SH-SY5Y (cell line): ENCODE results near the gene ATF3.

Source experiments
- GATA2 ChIP-seq: IDR thresholded peaks from 2 replicates; pipeline ENCODE4 v1.6.1; 2011; ENCODE audit warnings: mild to moderate bottlenecking, low read depth, low read length
- GATA3 ChIP-seq: IDR thresholded peaks from 2 replicates; pipeline ENCODE4 v1.6.1; 2011; ENCODE audit warnings: low read depth, mild to moderate bottlenecking, low read length, moderate library complexity

GRCh38 chr1:212614453-212615200 is 6.1 kb downstream of the ATF3 start:
- TF ChIP-seq GATA2 (no peak), GATA3 (no peak)
